ENCODE results near the gene ACAN.

- TF ChIP-seq CTCF (IDR thresholded peaks at IDR 0.05) (no peak), POLR2A (IDR thresholded peaks at IDR 0.05) (no peak)
These were observed 102.9 kb downstream of the ACAN start for GRCh38 chr15:88906130-88906529.

Measured in uterus (tissue), 2 donors.